ENCODE results near the gene BCL2L12.

Gene BCL2L12

DNA sequence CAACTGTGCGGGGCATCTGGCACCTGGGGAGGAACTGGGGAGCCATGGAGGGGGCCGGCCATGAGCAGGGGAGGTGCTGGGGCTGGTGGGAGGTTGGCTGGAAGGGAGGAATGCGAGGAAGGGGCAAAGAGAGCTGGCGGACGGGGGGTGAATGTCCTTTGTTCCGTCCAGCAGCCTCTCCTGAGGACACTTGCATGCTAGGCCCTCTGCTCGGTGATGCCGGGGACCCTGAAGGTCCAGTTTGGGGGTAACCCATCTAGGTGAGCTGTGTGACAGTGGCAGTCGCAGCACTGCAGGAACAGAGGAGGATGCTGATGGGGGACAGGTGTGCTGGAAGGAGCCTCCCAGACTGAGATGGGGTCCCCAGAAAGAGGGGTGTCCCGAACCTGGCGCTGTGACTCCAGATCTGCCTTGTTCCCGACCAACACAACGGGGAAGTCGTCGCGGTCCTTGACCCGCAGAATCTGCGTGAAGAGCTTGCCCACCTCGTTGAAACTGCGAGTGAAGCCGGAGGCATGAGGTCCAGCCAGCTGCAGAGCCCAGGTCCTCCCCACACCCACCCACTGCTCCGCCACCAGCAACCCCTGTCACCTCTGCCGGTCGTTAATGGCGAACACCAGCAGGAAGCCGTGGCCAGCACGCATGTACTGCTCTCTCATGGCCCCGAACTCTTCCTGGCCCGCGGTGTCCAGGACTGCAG, 29.4 kb upstream of the BCL2L12 start:
- TF ChIP-seq, protein P1, sequence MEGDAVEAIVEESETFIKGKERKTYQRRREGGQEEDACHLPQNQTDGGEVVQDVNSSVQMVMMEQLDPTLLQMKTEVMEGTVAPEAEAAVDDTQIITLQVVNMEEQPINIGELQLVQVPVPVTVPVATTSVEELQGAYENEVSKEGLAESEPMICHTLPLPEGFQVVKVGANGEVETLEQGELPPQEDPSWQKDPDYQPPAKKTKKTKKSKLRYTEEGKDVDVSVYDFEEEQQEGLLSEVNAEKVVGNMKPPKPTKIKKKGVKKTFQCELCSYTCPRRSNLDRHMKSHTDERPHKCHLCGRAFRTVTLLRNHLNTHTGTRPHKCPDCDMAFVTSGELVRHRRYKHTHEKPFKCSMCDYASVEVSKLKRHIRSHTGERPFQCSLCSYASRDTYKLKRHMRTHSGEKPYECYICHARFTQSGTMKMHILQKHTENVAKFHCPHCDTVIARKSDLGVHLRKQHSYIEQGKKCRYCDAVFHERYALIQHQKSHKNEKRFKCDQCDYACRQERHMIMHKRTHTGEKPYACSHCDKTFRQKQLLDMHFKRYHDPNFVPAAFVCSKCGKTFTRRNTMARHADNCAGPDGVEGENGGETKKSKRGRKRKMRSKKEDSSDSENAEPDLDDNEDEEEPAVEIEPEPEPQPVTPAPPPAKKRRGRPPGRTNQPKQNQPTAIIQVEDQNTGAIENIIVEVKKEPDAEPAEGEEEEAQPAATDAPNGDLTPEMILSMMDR (IDR thresholded peaks at IDR 0.05; ENCODE audit: unreplicated experiment in 3 of 3), result no peak
- Mint-ChIP-seq H3K36me3 (ENCODE audit: low read depth) (no peaks in the 10 kb centered on the region), H3K27ac (peak overlapping the region; percentile 54 to 76 (median 74)), H3K27me3 (ENCODE audit: low read depth) (peaks cover 14% of the 10 kb centered on the region), H3K9me3 (no peaks in the 10 kb centered on the region), H3K4me3 (peak overlapping the region; percentile 38 to 69 (median 58)), H3K4me1 (peaks cover 42% of the 10 kb centered on the region)

DNA sequence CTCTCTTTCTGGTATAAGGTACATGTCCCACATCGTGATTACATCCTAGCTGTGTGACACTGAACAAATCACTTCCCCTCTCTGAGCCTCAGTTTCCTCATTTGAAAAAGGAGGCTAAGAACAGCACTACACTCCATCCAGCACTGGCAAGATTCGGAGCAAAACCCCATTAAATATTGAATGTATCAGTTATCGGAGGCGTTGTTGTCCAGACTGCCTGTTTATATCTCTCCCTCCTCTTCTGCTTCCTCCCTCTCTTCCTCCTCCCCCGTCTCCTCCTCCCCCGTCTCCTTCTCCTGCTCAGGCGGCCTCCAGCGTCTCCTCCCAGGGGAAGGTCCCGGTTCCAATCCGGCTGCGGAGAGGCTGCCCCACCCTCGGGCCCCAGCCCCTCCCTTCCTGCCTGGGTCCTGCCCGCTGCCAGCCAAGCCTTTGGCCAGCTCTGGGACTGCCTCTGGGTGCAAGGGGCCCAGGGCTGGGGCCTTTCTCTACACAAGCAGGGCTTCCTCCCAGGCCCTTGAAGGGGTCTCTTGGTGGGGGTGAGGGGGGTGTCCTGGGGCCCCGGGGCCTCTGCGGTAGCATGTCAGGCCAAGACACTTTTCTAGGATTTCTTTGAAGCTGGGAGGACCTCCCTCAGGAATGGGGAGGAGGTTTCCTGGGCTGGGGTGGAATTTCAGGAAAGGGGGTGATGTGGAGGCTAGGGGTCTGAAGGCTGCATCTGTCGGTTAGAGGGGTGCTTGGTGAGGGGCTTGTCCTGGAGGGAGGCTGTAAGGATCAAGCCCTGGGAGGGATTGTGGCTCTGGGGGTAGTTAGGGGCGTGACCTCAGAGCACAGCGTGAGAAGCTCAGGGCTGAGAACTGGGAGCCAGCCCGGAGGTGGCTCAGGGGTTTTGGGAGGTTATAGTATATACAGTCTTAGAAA, 27.7 kb upstream of the BCL2L12 start:
- H3K4me3 Mint-ChIP-seq, result peak overlapping the region; percentile 85 to 94 (median 86)
- peaks cover 55% of the 10 kb centered on the region for H3K4me1 Mint-ChIP-seq
- no peaks in the 10 kb centered on the region for H3K9me3 Mint-ChIP-seq
- TF ChIP-seq, protein P1 (IDR thresholded peaks at IDR 0.05; ENCODE audit: unreplicated experiment in 3 of 3), result no peak
- H3K27me3 Mint-ChIP-seq (ENCODE audit: low read depth), result peaks cover 14% of the 10 kb centered on the region
- H3K36me3 Mint-ChIP-seq (ENCODE audit: low read depth), result no peaks in the 10 kb centered on the region
- H3K27ac Mint-ChIP-seq, result peak overlapping the region; percentile 97 to 100 (median 98)

DNA sequence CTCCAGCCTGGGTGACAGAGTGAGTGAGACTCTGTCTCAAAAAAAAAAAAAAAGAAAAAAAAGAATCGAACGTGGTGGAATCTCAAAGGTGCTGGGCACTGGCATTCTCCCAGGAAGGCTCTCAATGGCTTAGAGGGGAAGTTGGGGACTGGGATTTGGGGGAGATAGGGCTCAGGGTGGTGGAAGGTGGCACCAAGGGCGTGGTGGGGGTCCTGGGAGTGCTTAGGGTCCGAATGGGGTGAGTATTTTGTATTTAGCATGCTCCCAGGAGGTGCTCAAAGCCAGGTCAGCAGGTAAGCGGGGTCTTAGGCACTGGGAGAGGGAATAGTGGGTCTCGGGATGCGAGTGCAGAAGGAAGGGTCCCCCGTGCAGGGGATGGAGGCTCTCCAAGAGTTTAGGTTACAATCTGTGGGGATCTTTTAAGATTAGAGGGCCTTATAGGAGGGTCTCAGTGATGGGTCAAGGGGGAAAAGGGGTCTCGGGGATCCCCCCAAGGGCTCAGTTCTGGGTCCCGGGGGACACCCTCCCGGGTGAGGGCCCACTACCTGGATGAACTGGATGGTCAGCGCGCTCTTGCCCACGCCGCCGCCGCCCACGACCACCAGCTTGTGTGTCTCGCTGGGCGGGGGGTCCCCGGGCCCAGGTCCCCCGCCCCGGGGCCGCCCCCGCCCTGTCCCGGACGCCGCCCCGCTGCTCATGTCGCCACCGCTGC, 26.2 kb upstream of the BCL2L12 start:
- peaks cover 14% of the 10 kb centered on the region for H3K27me3 Mint-ChIP-seq (ENCODE audit: low read depth)
- H3K27ac Mint-ChIP-seq, result peak overlapping the region; percentile 100
- TF ChIP-seq, protein P1 (IDR thresholded peaks at IDR 0.05; ENCODE audit: unreplicated experiment in 3 of 3), result no peak
- peaks cover 67% of the 10 kb centered on the region for H3K4me1 Mint-ChIP-seq
- no peaks in the 10 kb centered on the region for H3K9me3 Mint-ChIP-seq
- peak overlapping the region; percentile 92 to 97 (median 94) for H3K4me3 Mint-ChIP-seq
- H3K36me3 Mint-ChIP-seq (ENCODE audit: low read depth), result peaks cover 8% of the 10 kb centered on the region

DNA sequence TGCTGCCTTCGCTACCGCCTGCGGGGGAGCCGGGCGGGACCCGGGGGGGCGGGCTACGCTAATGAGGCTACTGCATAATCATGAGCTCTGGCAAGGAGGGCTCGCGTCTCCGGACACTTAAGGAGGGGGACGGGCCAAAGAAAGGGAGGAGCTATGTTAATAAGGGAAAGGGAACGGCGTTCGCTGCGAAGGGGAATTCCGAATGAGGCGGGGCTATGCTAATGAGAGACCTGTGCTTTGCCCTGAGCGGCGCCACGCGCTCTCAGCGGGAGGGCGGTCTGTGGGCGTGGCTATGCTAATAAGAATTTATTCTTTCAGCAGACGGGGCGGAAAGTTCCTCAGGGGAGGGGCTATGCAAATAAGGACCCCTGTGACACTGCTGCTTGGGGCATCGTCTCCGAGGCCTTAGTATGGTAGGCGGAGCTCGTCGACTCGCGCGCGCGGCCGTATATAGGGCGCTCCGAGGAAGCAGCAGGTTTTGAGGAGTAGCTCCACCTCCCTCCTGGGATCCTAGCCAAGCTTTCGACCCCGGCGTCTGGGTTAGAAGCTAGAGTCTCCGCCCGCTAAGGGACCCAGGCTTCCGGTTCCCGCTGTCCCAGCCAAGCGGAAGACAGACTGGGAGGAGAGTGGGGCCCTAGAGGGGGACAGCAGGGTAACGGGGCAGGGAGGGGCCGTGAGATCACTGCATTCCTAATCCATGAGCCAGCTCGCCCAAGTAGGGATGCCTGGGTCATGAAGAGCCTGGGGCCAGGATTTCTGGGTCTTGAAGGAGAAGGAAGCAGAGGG, 25.4 kb upstream of the BCL2L12 start, which contains the start of gene RRAS:
Gene RRAS, minus strand, starts transcription at position 31 of the 786 bp plus-strand sequence. CDS start 45 bp downstream, outside the sequence.
- H3K9me3 Mint-ChIP-seq, result no peaks in the 10 kb centered on the region
- H3K27ac Mint-ChIP-seq, result peak within 1 kb of the TSS; percentile 100
- TF ChIP-seq, protein P1 (IDR thresholded peaks at IDR 0.05; ENCODE audit: unreplicated experiment in 3 of 3), result no peak
- H3K4me1 Mint-ChIP-seq, result peaks cover 64% of the 10 kb centered on the region
- H3K27me3 Mint-ChIP-seq (ENCODE audit: low read depth), result peaks cover 10% of the 10 kb centered on the region
- peaks cover 9% of the 10 kb centered on the region for H3K36me3 Mint-ChIP-seq (ENCODE audit: low read depth)
- peak within 1 kb of the TSS; percentile 92 to 97 (median 94) for H3K4me3 Mint-ChIP-seq

Data from nephron (organoid).